Esophagus muscularis mucosa (tissue), 3 donors: ENCODE data around the gene TSNAXIP1.

Experiments used
- CTCF ChIP-seq, 3 experiments: fragments of 200-600 bp in 2 of 3; fragments of 450-650 bp in 1 of 3; sonication (generic) in 2 of 3; IDR thresholded peaks; one replicate each; pipeline ENCODE4 v1.5.1; 2017 to 2019; ENCODE audit warnings: antibody characterized with exemption in 3 of 3, mild to moderate bottlenecking in 2 of 3, moderate library complexity in 1 of 3
- POLR2A ChIP-seq: fragments of 450-650 bp; IDR thresholded peaks from one replicate; pipeline ENCODE4 v1.6.1; 2017; ENCODE audit warnings: antibody characterized with exemption, moderate library complexity, mild to moderate bottlenecking, low read depth
- POLR2AphosphoS5 ChIP-seq, 2 donors: sonication (generic); formaldehyde crosslinking; IDR thresholded peaks; one replicate each; pipeline ENCODE4 v1.6.1; 2017; ENCODE audit warnings: antibody characterized with exemption in 2 of 2

DNA sequence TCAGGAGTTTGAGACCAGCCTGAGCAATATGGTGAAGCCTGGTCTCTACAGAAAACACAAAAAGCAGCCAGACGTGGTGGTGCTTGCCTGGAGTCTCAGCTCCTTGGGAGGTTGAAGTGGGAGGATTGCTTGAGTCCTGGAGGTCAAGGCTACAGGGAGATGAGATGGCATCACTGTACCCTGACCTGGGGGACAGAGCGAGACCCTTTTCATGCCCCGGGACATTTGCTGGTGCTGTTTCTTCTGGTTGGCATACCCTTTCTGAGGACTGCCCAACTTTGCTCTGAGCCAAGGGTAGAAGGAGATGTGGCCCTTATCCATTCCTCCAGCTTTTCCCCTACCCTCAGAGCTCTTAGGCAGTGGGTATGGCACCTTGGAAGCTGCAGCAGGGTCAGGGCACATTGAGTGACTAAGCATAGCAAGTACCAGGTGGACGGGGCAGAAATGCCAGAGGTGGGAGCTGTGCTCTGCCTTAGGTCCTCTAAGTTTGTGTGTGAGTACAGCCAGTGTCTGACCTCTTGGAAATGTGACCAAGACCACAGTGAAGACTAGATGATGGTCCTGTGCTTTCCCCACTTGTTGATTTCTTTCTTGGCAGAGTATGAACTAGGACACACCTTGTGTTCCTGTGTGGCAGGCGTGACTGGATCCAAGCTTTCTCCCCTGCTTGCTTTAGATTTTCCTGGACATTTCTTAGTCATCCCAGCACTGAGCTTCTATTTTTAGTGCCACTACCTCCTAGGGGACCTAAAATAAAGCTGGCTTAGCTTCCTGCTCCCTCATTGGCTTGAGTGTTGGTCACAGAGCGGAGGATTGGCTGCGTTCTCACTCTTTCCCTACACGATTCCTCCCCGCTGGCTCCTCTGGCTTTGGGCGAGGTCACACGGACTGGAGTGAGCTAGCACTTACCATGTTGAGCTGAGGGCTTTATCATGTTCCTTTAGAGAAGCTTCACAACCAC is 56.2 kb downstream of the TSNAXIP1 start:
- TF ChIP-seq CTCF (IDR thresholded peaks at IDR 0.05): no peak
- no peak for TF ChIP-seq POLR2A
- TF ChIP-seq POLR2AphosphoS5 (IDR thresholded peaks at IDR 0.05): peak; percentile 63 to 69
